Measurements from ENCODE around the gene C17orf67.

Gene C17orf67

GRCh38 chr17:56819431-56820145, 14.1 kb downstream of the C17orf67 start:
- no peak overlapping the region for H2BK120ac ChIP-seq (ENCODE audit: low read depth, low read length)
- no CpG with 5 or more reads among the region's 14 CpGs for WGBS, 2 donors (ENCODE audit: extremely low coverage in 2 of 2, insufficient read length in 2 of 2, insufficient replicate concordance in 1 of 2)

DNA sequence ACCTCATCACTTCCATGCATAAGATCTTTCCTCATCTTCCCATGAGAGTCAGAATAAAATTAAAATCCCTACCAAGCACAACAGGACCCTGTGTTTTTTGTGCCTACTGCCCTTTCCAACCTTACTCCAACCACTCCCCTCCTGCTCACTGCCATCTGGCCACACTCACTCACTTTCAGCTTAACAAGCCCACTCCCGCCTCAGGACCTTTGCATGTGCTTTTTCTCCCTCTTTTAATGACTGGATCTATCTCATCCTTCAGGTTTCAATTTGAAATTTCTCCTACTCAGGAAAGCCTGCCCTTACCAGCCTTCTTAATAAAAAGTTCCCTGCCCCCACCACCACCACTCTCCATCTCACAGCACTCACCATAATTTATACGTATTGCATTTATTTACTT, 14.7 kb downstream of the C17orf67 start:
- no peak overlapping the region for H3K4ac ChIP-seq (ENCODE audit: low read length)
- H3K36me3 ChIP-seq (replicated peaks in 1 of 2; ENCODE audit: control insufficient read depth in 2 of 2, insufficient read depth in 2 of 2, low read length in 2 of 2): no peaks in the 10 kb centered on the region
- H2BK5ac ChIP-seq (ENCODE audit: low read length): no peak overlapping the region
- H3K9ac ChIP-seq (ENCODE audit: low read depth, low read length, poor library complexity): no peak overlapping the region
- no peak for DNase-seq (ENCODE audit: low spot score)
- H3K23ac ChIP-seq (ENCODE audit: low read depth, low read length, poor library complexity): no peak overlapping the region
- H3K27ac ChIP-seq (replicated peaks; ENCODE audit: low read length): no peak overlapping the region
- H3K14ac ChIP-seq (ENCODE audit: low read length): no peak overlapping the region
- H3K4me3 ChIP-seq (ENCODE audit: low read length in 2 of 2): no peak overlapping the region
- H2BK15ac ChIP-seq (ENCODE audit: low read length): no peak overlapping the region
- H2BK12ac ChIP-seq (ENCODE audit: low read length): no peak overlapping the region
- no peak overlapping the region for H2AK5ac ChIP-seq (ENCODE audit: low read depth, low read length)
- H3K27me3 ChIP-seq (ENCODE audit: control insufficient read depth in 3 of 3, insufficient read depth in 3 of 3, low read depth in 1 of 3, low read length in 3 of 3): peaks cover 0 to 20% (median 0%) of the 10 kb centered on the region in 3 experiments
- H4K91ac ChIP-seq (ENCODE audit: low read depth, low read length, poor library complexity): no peak overlapping the region
- 100% methylated on average over 1 of the region's 2 CpGs; no CpG with 5 or more reads in 1 of the 2 donors for WGBS, 2 donors (ENCODE audit: extremely low coverage in 2 of 2, insufficient read length in 2 of 2, insufficient replicate concordance in 1 of 2)
- no peak overlapping the region for H2BK120ac ChIP-seq (ENCODE audit: low read depth, low read length)
- no peak overlapping the region for H4K8ac ChIP-seq (ENCODE audit: low read depth, low read length)
- H3K4me2 ChIP-seq (ENCODE audit: insufficient read depth, low read length, poor library complexity, severe bottlenecking): no peak overlapping the region
- H3K4me1 ChIP-seq (ENCODE audit: control insufficient read depth in 2 of 2, insufficient read depth in 1 of 2, low read depth in 1 of 2, low read length in 2 of 2): no peaks in the 10 kb centered on the region
- no peaks in the 10 kb centered on the region for H3K79me1 ChIP-seq (ENCODE audit: low read depth, low read length)
- H3K18ac ChIP-seq (ENCODE audit: low read length): no peak overlapping the region
- H3K9me3 ChIP-seq (replicated peaks in 1 of 2; ENCODE audit: control insufficient read depth in 2 of 2, insufficient read depth in 1 of 2, low read depth in 1 of 2, low read length in 2 of 2): no peaks in the 10 kb centered on the region
- H2AFZ ChIP-seq (ENCODE audit: low read length): no peak overlapping the region

More at GRCh38 chr17:56819431-56820145, 14.1 kb downstream of the C17orf67 start:
- Histone ChIP-seq H2BK15ac (ENCODE audit: low read length) (no peak overlapping the region), H4K8ac (ENCODE audit: low read depth, low read length) (no peak overlapping the region), H3K4ac (ENCODE audit: low read length) (no peak overlapping the region), H2AK5ac (ENCODE audit: low read depth, low read length) (no peak overlapping the region), H2AFZ (ENCODE audit: low read length) (peak overlapping the region; percentile 60), H3K4me1 (ENCODE audit: control insufficient read depth in 2 of 2, insufficient read depth in 1 of 2, low read depth in 1 of 2, low read length in 2 of 2) (no peaks in the 10 kb centered on the region), H2BK12ac (ENCODE audit: low read length) (no peak overlapping the region), H4K91ac (ENCODE audit: low read depth, low read length, poor library complexity) (no peak overlapping the region), H3K27ac (replicated peaks; ENCODE audit: low read length) (no peak overlapping the region), H3K23ac (ENCODE audit: low read depth, low read length, poor library complexity) (no peak overlapping the region), H3K4me3 (ENCODE audit: low read length in 2 of 2) (no peak overlapping the region), H3K4me2 (ENCODE audit: insufficient read depth, low read length, poor library complexity, severe bottlenecking) (no peak overlapping the region), H3K27me3 (ENCODE audit: control insufficient read depth in 3 of 3, insufficient read depth in 3 of 3, low read depth in 1 of 3, low read length in 3 of 3) (peaks cover 0 to 14% (median 0%) of the 10 kb centered on the region in 3 experiments), H3K9ac (ENCODE audit: low read depth, low read length, poor library complexity) (no peak overlapping the region), H3K9me3 (replicated peaks in 1 of 2; ENCODE audit: control insufficient read depth in 2 of 2, insufficient read depth in 1 of 2, low read depth in 1 of 2, low read length in 2 of 2) (no peaks in the 10 kb centered on the region), H3K18ac (ENCODE audit: low read length) (no peak overlapping the region), H2BK5ac (ENCODE audit: low read length) (no peak overlapping the region), H3K14ac (ENCODE audit: low read length) (no peak overlapping the region), H3K79me1 (ENCODE audit: low read depth, low read length) (no peaks in the 10 kb centered on the region), H3K36me3 (replicated peaks in 1 of 2; ENCODE audit: control insufficient read depth in 2 of 2, insufficient read depth in 2 of 2, low read length in 2 of 2) (no peaks in the 10 kb centered on the region)
- peak; percentile 63 for DNase-seq (ENCODE audit: low spot score)

- H3K4me1 ChIP-seq (ENCODE audit: control insufficient read depth in 2 of 2, insufficient read depth in 1 of 2, low read depth in 1 of 2, low read length in 2 of 2): peaks cover 0 to 3% of the 10 kb centered on the region in 2 donors
- H3K4me3 ChIP-seq (ENCODE audit: low read length in 2 of 2): no peak overlapping the region
- H2BK5ac ChIP-seq (ENCODE audit: low read length): no peak overlapping the region
- H4K91ac ChIP-seq (ENCODE audit: low read depth, low read length, poor library complexity): no peak overlapping the region
- H3K18ac ChIP-seq (ENCODE audit: low read length): no peak overlapping the region
- H3K4me2 ChIP-seq (ENCODE audit: insufficient read depth, low read length, poor library complexity, severe bottlenecking): no peak overlapping the region
- H2BK15ac ChIP-seq (ENCODE audit: low read length): no peak overlapping the region
- no peaks in the 10 kb centered on the region for H3K36me3 ChIP-seq (replicated peaks in 1 of 2; ENCODE audit: control insufficient read depth in 2 of 2, insufficient read depth in 2 of 2, low read length in 2 of 2)
- H4K8ac ChIP-seq (ENCODE audit: low read depth, low read length): no peak overlapping the region
- no peak overlapping the region for H3K14ac ChIP-seq (ENCODE audit: low read length)
- no peak overlapping the region for H2BK120ac ChIP-seq (ENCODE audit: low read depth, low read length)
- H3K27ac ChIP-seq (replicated peaks; ENCODE audit: low read length): no peak overlapping the region
- H3K9me3 ChIP-seq (replicated peaks in 1 of 2; ENCODE audit: control insufficient read depth in 2 of 2, insufficient read depth in 1 of 2, low read depth in 1 of 2, low read length in 2 of 2): no peaks in the 10 kb centered on the region
- no peaks in the 10 kb centered on the region for H3K79me1 ChIP-seq (ENCODE audit: low read depth, low read length)
- no peak overlapping the region for H2AK5ac ChIP-seq (ENCODE audit: low read depth, low read length)
- H3K9ac ChIP-seq (ENCODE audit: low read depth, low read length, poor library complexity): no peak overlapping the region
- DNase-seq (ENCODE audit: low spot score): no peak
- H3K27me3 ChIP-seq (ENCODE audit: control insufficient read depth in 3 of 3, insufficient read depth in 3 of 3, low read depth in 1 of 3, low read length in 3 of 3): peaks cover 0 to 35% (median 0%) of the 10 kb centered on the region in 3 experiments
- H3K23ac ChIP-seq (ENCODE audit: low read depth, low read length, poor library complexity): no peak overlapping the region
- H3K4ac ChIP-seq (ENCODE audit: low read length): no peak overlapping the region
- H2BK12ac ChIP-seq (ENCODE audit: low read length): no peak overlapping the region
- H2AFZ ChIP-seq (ENCODE audit: low read length): no peak overlapping the region
Observed at GRCh38 chr17:56817066-56817465, 16.7 kb downstream of the C17orf67 start.

- no peak overlapping the region for H3K4me3 ChIP-seq (ENCODE audit: low read length in 2 of 2)
Observed at GRCh38 chr17:56815711-56816110, 18.0 kb downstream of the C17orf67 start.

More at GRCh38 chr17:56815711-56816110, 18.0 kb downstream of the C17orf67 start:
- H2BK120ac ChIP-seq (ENCODE audit: low read depth, low read length): no peak overlapping the region
- no peak overlapping the region for H3K27ac ChIP-seq (replicated peaks; ENCODE audit: low read length)
- no peak overlapping the region for H3K14ac ChIP-seq (ENCODE audit: low read length)
- H3K79me1 ChIP-seq (ENCODE audit: low read depth, low read length): no peaks in the 10 kb centered on the region
- DNase-seq (ENCODE audit: low spot score): no peak
- no peak overlapping the region for H2AK5ac ChIP-seq (ENCODE audit: low read depth, low read length)
- no peak overlapping the region for H2AFZ ChIP-seq (ENCODE audit: low read length)
- H2BK5ac ChIP-seq (ENCODE audit: low read length): no peak overlapping the region
- H3K9ac ChIP-seq (ENCODE audit: low read depth, low read length, poor library complexity): no peak overlapping the region
- peaks cover 0 to 41% (median 0%) of the 10 kb centered on the region in 3 experiments for H3K27me3 ChIP-seq (ENCODE audit: control insufficient read depth in 3 of 3, insufficient read depth in 3 of 3, low read depth in 1 of 3, low read length in 3 of 3)
- no peak overlapping the region for H3K23ac ChIP-seq (ENCODE audit: low read depth, low read length, poor library complexity)
- no CpG with 5 or more reads among the region's 6 CpGs for WGBS, 2 donors (ENCODE audit: extremely low coverage in 2 of 2, insufficient read length in 2 of 2, insufficient replicate concordance in 1 of 2)
- H3K18ac ChIP-seq (ENCODE audit: low read length): no peak overlapping the region
- H3K4ac ChIP-seq (ENCODE audit: low read length): no peak overlapping the region
- no peak overlapping the region for H3K4me2 ChIP-seq (ENCODE audit: insufficient read depth, low read length, poor library complexity, severe bottlenecking)
- peaks cover 0 to 9% of the 10 kb centered on the region in 2 donors for H3K4me1 ChIP-seq (ENCODE audit: control insufficient read depth in 2 of 2, insufficient read depth in 1 of 2, low read depth in 1 of 2, low read length in 2 of 2)
- no peak overlapping the region for H4K8ac ChIP-seq (ENCODE audit: low read depth, low read length)
- H3K36me3 ChIP-seq (replicated peaks in 1 of 2; ENCODE audit: control insufficient read depth in 2 of 2, insufficient read depth in 2 of 2, low read length in 2 of 2): no peaks in the 10 kb centered on the region
- no peak overlapping the region for H2BK15ac ChIP-seq (ENCODE audit: low read length)
- no peak overlapping the region for H4K91ac ChIP-seq (ENCODE audit: low read depth, low read length, poor library complexity)
- no peaks in the 10 kb centered on the region for H3K9me3 ChIP-seq (replicated peaks in 1 of 2; ENCODE audit: control insufficient read depth in 2 of 2, insufficient read depth in 1 of 2, low read depth in 1 of 2, low read length in 2 of 2)
- no peak overlapping the region for H2BK12ac ChIP-seq (ENCODE audit: low read length)

All from neuronal stem cell (in vitro differentiated cells).